ENCODE measurements around the gene CPA5. TPM values are rescaled to one million over a fixed set of nuclear protein-coding genes. Genes with fewer than 3 reads are reported as not detected.

CPA5 gene
- total and polyA plus RNA-seq, 2 of the 8 experiments (the other 6 are each of a cell fraction or from before 2014, with no cell fraction given), result 0.12 TPM; not detected in 1

- Histone ChIP-seq H2AFZ (ENCODE audit: low read length) (no peak overlapping the region), H3K18ac (ENCODE audit: extremely low read depth, low read length) (no peak overlapping the region), H3K56ac (replicated peaks; ENCODE audit: insufficient read length, low read depth, low read length) (no peak overlapping the region), H3K4me3 (ENCODE audit: extremely low read depth in 1 of 4, insufficient read depth in 2 of 4, low read depth in 3 of 4, low read length in 4 of 4) (no peak overlapping the region), H3K27me3 (replicated peaks in 1 of 4; ENCODE audit: control insufficient read depth in 3 of 4, extremely low read depth in 1 of 4, insufficient read depth in 3 of 4, low read length in 3 of 4) (no peaks in the 10 kb centered on the region; a peak in 1 of 7 replicates), H2BK15ac (ENCODE audit: low read length) (no peak overlapping the region), H3K23me2 (ENCODE audit: low read depth, low read length) (no peaks in the 10 kb centered on the region), H3K9ac (replicated peaks in 1 of 4; ENCODE audit: extremely low read depth in 1 of 4, low read depth in 3 of 4, low read length in 3 of 4) (no peak overlapping the region), H3K27ac (ENCODE audit: low read depth, low read length) (no peak overlapping the region), H4K91ac (replicated peaks; ENCODE audit: insufficient read length, low read length) (no peak overlapping the region), H4K5ac (ENCODE audit: insufficient read length, low read depth, low read length) (no peak overlapping the region), H3K4me1 (replicated peaks in 1 of 4; ENCODE audit: control insufficient read depth in 3 of 4, insufficient read depth in 4 of 4, low read length in 3 of 4) (peaks cover 0 to 6% (median 0%) of the 10 kb centered on the region in 4 experiments; a peak in 1 of 7 replicates), H3K14ac (ENCODE audit: insufficient read length) (no peak overlapping the region), H3K23ac (ENCODE audit: insufficient read length) (no peak overlapping the region), H3K79me1 (ENCODE audit: low read depth, low read length) (no peaks in the 10 kb centered on the region), H4K20me1 (replicated peaks in 1 of 2; ENCODE audit: control insufficient read depth in 1 of 2, insufficient read depth in 2 of 2, low read length in 2 of 2) (no peaks in the 10 kb centered on the region), H4K8ac (ENCODE audit: extremely low read depth, insufficient read depth, low read length) (no peak overlapping the region), H2AK5ac (ENCODE audit: low read depth, low read length) (no peak overlapping the region), H2BK5ac (ENCODE audit: low read depth, low read length) (no peak overlapping the region), H2BK12ac (ENCODE audit: low read depth, low read length) (no peak overlapping the region), H3K4ac (replicated peaks; ENCODE audit: insufficient read length, low read depth, low read length) (no peak overlapping the region), H3K79me2 (ENCODE audit: control insufficient read depth in 1 of 2, insufficient read depth in 2 of 2, low read length in 2 of 2) (no peaks in the 10 kb centered on the region), H3K36me3 (ENCODE audit: control insufficient read depth in 2 of 4, insufficient read depth in 4 of 4, low read length in 3 of 4) (no peaks in the 10 kb centered on the region), H3K4me2 (ENCODE audit: insufficient read depth in 1 of 2, low read depth in 2 of 2, low read length in 2 of 2) (no peak overlapping the region), H2BK20ac (ENCODE audit: low read length) (no peak overlapping the region), H2BK120ac (replicated peaks; ENCODE audit: low read depth, low read length) (no peak overlapping the region), H3K9me3 (ENCODE audit: insufficient read depth in 2 of 2, low read depth in 1 of 2, low read length in 1 of 2) (0 out of 4 replicates have a peak, but pooled peaks cover 0 to 6% of the 10 kb centered on the region in 2 experiments)
- CTCF ChIA-PET (ENCODE audit: partially characterized antibody), result interaction anchor here (1.3 to 11.6 kb wide), 2 partner anchors 9 to 14 kb away, joined by 3 to 59 read pairs; partner anchors contain the start of gene CPA1
- WGBS, 2 experiments (ENCODE audit: extremely low coverage in 1 of 2, insufficient coverage in 1 of 2, insufficient read length in 1 of 2, insufficient replicate concordance in 2 of 2, low coverage in 1 of 2, low lambda C conversion rate in 2 of 2, missing lambda C conversion rate in 1 of 2), result 84% methylated on average over 2 of the region's 2 CpGs; no CpG with 5 or more reads in 1 of the 2 experiments
- POLR2A ChIA-PET (ENCODE audit: partially characterized antibody), result interaction anchor here (0.6 kb wide), 1 partner anchor 14 kb away, joined by 3 read pairs; no protein-coding TSS in a partner anchor
- DNase-seq (ENCODE audit: low read depth in 1 of 2, low spot score in 2 of 2), result no peak
- no peak for TF ChIP-seq CBX8 (IDR thresholded peaks at IDR 0.05; ENCODE audit: borderline replicate concordance, low read depth, low read length)
- no peak for FAIRE-seq
Observed at GRCh38 chr7:130365088-130365487, 20.5 kb downstream of the CPA5 start.

Measured in H1 (cell line).